Urothelium cell line (cell line): Measurements from ENCODE around the gene SMOC2.
A peak's percentile ranks its signal among the peaks of the same experiment; 100 is the strongest.

Experiments
- DNase-seq: peaks from one replicate; pipeline ENCODE4 v3.0.0; 2011; ENCODE audit warnings: low spot score, mixed read lengths
- FAIRE-seq: peaks from 2 replicates; lab custom pipeline; 2011; peaks lifted over from hg19 to GRCh38; lab: Jason Lieb, UNC

The SMOC2 gene

DNA sequence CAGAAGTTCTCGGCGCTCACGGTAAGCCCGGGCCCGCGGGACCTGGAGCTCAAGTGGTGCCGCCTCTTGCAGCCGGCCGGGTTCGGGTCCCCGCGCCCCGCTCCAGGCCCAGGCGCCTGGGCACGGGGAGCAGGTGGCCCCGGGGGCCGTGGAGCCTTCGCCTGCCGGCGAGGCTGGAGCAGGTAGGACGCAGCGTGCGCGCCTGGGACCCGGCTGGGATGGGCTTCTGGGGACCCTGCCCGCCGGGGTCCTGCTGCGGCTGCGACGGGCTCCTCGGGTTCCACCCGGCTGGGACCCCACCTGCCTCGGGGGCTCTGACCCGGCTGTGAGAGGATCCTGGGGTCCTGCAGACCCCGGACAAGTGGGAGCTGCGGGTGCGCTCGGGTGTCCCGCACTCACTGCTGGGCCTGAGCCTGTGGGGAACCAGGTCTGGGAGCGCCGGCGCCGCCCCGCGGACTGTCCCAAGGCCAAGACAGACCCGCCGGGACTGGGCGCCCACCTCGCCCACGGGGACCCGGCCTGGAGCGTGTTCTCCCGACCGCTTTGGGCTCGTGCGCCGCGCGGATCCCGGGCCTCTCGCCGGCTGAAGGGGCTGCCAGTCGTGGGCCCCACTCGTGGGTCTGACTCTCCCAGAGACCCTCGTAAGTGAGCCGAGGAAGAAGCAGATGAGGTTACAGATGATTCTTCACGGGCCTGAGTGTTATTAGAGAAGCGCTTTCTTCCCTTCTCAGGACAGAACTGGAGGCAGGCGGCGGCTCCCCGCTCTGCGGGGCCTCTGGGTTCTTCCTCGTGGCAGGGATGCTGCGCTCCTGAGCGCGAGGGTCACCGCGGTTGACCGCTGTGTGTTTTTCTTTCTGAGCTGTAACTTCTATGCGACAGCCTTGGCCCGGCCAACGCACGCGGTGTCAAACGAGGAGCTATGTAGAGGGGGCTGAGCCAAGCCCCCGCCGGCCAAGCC, 729 bp downstream of the SMOC2 start:
- no peak for FAIRE-seq
- no peak for DNase-seq

DNA sequence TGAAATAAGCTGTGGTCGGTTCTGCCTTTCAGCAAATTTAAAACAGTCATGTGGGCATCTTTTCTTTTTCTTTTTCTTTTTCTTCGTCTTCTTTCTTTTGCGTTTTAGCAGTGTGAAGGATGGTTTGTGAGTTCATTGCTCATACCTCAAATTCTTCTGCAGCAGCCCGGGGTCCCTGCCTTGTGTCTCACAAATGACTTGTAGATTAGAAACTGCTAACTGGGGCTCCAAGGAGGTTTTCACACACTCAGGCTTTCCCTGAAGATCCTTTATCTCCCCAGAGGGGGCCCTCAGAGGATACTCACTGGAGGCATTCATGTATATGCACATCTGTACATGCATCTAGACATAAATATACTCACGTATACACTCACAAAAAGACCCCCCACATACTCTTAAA, 1.7 kb downstream of the SMOC2 start:
- FAIRE-seq: no peak
- DNase-seq: no peak

DNA sequence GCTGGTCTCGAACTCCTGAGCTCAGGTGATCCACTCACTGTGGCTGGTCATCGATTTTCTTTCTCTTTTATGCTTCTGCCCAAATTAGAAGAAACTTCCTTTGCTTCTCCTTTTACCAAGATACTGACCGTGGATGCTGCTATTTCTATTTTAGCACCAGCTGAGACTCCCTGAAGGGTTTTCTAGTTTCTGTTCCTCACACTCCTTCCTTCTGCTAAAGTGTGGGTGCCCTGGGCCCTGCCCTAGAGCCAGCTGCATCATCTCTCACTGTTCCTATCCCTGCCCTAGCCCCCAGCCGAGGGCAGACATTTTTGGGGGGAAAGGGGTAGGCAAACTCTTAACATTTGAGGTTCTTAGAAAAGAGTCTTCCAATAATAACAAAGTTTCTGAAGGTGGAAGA, 6.3 kb downstream of the SMOC2 start:
- no peak for DNase-seq
- no peak for FAIRE-seq

DNA sequence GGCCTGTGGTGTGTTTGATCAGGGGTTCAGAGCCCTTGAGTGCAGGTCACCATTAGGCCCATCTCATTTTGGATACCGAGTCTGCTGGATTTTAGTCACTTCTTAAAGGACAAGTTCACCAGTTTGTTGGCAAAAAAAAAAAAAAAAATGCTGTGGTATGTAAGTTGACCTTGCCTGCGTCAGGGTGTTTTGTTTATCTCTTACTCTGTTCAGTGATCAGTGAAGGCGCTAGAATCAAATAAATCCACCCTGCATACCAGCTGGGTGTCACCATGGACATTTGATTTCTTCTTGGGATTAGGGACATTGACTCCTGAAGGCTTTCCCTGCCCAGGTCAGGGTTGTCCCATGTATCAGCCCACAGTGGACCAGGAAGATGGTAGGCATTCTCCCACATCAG, 6.7 kb downstream of the SMOC2 start:
- DNase-seq: no peak
- no peak for FAIRE-seq

DNA sequence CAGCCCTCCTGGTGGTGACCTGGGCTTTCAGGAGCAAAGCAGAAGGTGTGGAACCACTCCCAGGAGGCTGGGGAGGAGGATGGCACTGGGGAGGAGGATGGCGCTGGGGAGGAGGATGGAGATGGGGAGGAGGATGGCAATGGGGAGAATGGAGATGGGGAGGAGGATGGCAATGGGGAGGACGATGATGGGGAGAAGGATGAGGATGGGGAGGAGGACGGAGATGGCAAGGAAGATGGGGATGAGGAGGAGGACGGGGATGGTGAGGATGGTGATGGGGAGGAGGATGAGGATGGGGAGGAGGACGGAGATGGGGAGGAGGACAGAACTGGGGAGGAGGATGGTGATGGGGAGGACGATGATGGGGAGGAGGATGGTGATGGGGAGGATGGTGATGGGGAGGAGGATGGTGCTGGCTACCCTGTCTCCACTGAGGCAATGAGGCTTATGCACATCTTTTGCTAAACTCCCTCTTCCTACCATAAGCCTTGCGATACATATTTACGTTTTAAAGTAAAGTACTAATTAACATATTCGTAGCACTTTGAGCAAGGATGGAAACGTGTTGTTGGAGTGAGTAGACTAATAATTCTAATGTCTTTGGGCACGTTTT, 7.4 kb downstream of the SMOC2 start:
- peak; percentile 42 for FAIRE-seq
- DNase-seq: no peak

DNA sequence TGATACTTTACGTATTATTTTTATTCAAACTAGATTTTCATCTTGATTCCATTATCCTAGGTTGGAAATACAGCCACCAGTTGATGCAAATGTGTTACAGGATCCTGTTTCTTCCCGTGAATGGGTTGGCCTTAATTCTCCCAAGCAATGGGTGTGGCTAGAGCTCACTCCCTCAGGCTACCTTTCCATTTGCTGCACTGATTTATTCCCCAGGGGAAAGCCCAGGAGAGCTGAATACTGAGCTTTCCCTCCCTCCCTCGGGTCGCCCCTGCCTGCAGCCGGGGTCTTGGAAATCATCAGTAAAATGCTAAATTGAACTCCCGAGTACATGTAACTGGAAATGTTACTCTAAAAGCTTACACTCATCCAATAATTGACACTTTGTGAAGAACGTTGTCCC, 9.9 kb downstream of the SMOC2 start:
- DNase-seq (no peak), FAIRE-seq (no peak)

DNA sequence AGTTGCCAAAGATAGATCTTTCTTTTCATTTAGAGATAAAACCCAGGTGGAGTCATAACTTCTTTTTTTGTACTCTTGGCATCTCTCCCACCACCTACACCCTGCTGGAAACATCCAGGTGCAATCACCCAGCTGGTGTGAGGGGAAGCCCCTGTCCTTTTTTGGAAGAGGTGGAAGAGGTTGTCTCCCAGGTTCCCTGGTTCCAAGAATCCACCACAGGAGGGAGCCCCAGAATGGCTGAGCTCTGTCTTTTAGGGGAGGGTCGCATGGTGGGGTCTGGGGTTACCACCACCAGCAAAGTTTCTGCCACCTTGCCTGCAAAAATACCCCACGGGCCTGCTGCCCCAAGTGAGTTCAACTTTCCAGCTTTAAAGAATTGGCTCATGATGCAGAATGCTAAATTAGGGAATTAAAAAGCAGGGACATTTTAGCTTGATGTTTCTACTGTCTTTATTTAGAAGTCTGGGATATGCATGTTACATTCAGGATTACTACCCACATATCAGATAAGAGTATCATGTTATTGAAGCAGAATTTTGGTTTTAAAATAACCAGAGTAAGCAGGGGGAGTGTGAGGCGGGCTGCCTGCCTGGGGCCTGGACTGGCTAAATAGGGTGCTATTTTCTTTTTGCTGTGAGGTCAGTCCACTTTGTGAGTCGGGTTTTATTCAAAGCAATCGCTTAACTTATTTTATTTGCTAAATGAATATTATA, 11.0 kb downstream of the SMOC2 start:
- no peak for DNase-seq
- no peak for FAIRE-seq

DNA sequence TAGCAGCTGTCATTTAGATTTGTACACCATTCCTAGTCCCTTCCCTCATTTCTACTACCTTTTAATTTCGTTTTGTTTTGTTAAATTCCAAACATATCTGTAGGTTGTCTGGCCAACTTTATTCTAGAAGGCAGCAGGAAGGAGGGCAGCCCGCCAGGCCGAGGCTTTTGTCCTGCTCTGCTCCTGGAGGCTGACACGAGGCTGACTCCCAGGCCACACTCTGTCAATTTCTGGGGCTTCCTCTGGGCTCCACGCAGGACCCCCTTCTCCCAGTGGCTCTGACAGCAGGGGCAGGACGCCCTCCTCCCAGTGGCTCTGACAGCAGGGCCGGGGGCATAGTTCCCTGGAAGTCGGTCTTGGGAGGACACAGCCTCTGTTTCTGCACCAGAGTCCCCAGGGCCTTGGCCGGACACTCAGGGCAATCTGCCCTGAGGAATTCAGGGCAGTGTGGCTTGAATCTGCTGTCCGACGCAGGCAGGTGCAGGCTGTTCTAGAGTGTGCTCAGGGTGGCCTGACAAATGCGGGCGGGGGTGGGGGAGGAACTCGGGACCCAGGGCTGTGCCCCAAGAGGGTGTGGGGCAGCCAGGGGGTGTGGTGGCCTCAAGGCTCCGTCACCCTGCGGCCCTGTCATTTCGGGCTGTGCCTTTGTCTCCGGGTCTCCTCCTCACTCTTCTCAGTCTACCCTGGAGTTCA, 11.8 kb downstream of the SMOC2 start:
- DNase-seq: no peak
- no peak for FAIRE-seq

DNA sequence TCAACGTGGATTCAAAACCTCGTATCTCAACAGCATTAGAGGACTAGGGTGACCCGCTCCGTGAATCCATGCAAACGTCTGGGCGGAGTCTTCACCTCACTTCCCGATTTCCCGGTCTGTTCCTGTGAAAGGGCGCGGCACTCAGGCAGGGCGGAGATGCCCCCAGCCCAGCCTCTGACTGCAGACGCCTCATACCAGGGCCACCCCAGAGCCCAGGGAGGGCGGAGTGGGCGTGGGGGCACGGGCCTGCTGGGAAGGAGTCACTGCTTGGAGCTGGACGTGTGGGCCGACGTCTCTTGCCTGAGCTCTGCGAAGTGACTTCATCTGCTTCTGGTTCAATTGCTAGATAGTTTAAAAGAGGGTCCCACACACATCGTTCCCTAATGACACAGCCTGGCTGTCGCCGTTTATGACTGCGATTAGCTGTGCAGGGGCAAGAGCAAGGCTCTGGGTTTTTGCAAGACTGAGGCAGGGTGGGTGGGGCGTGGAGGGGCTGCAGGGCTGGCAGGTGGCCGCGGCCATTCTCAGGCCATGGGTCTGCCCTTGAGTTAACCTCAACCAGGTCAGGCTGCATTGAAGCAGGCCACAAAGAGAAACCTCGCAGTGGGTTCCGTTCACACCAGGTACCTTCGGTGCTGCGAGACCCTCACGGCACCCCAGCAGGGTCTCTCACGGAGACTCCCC, 15.0 kb downstream of the SMOC2 start:
- FAIRE-seq: no peak
- no peak for DNase-seq

DNA sequence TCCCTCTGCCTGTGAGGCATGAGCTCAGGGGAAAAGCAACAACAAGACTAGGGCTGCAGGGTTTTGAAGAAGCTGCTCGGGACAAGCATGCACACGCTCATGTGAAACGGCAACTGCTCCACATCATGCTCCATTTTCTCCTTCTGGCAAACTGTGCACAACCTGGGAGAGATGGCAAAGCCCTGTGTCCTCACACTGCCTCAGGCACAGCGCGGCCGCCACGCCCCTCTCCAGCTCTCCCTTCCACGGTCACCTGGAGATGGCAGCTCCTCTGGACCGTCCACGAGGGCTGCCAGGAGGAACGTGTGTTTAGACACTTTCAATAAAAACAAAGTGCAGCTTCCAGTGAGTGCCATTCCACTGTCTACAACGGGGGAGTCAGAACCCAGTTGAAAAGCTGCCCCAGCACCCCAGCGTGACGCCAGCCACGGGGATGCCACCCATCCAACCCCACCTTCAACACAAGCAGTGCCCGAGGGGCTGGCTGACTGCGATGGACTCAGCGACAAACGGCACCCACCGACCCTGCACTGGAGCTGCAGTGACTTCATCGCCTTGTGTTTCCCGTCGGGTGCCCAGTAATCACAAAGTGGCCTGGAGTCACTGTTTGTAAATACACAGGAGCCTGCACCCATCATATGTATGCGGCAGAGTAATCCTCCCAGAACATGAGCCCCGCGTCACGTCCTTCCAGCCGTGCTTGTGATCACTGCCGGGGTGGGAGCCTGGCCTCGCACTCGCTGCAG, 16.1 kb downstream of the SMOC2 start:
- FAIRE-seq (no peak), DNase-seq (no peak)

DNA sequence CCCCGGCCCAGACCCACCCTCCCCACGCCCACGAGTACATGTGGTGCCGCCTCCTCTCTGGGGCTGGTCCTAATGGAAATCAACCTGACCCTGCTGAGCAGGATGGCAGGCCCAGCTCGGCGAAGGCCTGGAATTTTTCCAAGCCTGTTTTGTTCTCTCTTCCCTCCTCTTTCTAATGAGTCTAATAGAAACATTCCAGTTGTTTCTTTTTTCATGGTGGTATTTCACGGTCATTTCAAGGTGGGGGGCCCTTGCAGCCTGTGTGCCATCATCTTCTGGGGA, 16.6 kb downstream of the SMOC2 start:
- FAIRE-seq (no peak), DNase-seq (no peak)

DNA sequence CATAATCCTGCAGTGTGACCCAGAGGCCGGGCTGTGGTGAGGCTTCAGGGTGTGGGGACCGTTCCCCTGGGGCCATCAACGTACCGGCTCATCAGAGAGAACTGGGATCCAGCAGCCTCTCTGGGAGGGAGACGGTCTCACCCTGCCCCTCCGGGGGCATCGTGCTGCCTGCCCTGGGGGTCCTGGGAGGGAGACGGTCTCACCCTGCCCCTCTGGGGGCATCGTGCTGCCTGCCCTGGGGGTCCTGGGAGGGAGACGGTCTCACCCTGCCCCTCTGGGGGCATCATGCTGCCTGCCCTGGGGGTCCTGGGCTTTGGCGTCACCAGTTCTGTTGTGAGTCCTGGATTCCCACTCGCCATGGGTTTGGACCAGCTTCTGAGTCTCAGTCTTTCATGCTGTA, 17.1 kb downstream of the SMOC2 start:
- DNase-seq (no peak), FAIRE-seq (no peak)

DNA sequence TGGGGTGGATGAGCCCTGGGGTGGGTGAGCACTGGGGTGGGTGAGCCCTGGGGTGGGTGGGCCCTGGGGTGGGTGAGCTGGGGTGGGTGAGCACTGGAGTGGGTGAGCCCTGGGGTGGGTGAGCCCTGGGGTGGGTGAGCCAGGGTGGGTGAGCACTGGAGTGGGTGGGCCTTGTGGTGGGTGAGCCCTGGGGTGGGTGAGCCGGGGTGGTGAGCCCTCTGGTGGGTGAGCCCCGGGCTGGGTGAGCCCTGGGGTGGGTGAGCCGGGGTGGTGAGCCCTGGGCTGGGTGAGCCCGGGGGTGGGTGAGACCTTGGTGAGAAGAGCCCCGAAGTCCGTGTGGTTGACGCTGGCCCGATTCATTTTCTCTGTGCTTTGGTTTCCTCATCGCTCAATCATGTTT, 18.6 kb downstream of the SMOC2 start:
- no peak for DNase-seq
- no peak for FAIRE-seq

DNA sequence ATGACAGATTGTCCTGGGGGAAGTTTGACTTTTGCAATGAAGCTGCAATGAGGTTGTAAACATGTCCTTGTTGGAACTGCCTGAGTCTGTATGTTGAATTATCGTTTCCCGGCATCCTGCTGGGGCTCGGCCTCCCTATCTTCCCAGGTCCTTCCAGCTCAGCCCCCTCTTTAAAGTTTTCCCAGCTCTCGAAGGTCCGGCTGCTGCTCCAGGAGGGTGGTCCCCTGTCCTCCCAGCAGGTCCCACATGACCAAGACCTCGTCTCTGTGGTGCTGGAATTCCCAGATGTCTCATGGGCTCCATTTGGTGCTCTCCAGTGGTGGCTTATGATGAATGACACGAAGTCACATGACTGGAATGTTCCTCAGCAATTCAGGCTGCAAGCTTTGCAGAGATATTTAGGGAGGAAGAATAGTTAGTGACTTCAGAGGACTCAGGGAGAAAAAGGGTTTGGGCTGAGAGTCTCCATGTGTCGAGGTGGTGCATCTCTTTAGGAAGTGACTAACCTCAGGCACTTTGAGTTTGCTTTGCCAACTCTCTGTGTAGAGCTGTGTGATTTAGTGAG, 21.4 kb downstream of the SMOC2 start:
- no peak for FAIRE-seq
- DNase-seq: no peak

DNA sequence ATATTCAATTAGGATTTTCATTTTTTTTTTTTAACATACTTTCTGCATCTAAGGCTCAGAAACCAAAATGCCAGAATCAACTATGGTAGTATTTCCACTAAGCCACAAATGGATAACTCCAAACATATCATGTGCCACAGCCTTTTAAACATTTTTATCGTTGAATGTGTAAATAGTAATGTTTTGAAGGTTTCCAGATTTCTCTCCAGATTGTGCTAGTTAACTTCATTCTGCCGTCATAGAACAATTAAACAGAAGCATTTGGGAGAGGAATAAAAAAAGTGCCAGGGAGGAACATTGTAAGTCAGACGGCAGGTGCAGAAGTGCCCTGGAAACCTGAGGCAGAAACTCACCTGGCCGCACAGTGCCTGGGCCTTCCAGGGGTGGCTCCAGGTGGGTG, 23.6 kb downstream of the SMOC2 start:
- FAIRE-seq (no peak), DNase-seq (no peak)

DNA sequence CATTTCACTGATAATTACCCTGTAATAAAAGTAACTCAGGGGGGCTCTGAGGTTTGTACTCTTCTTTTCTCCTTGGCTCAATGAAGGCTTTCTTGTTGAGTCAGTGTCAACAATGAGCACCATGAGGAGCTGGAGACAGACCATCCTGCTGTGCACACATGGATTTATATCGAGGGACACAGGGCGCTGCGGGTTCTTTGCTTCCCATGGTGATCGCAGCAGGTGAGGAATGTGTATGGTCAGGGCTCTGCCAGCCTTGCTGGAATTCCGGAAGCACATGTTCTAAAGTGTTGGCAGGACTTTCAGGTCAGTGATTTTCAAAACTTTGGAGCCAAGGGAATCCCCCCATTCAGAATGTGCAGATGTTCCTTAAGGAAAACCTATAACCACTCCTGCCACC, 27.1 kb downstream of the SMOC2 start:
- DNase-seq (no peak), FAIRE-seq (no peak)

DNA sequence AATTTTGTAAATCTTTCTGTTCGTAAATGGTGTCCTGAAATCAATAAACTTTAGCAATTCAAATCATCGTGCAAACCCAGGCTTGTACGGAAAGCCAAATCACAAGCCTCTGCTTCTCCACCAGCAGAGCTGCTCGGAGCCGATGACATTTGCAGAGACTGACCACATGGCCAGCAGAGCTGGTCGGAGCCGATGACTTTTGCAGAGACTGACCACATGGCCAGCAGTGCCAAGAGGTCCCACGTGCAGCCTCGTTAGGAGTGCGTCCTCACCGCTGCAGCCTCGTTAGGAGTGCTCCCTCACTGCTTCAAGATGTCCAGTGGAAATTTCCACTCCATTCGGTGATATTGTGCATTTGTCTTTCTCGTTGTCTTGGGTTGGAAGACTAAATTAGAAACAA, 28.5 kb downstream of the SMOC2 start:
- no peak for DNase-seq
- no peak for FAIRE-seq

DNA sequence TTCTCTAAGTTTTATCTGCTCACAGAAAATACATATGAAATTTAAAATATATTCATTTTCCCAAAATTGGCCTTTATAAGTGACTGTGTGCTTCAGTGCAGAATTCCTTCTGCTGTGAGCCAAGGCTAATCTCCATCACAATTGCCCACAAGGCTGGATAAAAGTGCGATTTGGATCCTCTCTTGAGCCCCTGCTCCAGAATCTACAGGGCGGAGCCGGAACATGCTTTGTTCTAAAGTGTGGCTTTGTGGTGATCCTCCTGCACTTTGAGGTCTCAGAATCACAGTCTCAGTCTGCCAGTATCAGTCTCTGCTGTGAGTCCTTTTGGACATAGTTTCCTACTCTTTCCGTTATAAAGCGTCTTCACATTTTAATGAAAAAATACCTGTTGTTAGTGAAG, 28.9 kb downstream of the SMOC2 start:
- FAIRE-seq (no peak), DNase-seq (no peak)

DNA sequence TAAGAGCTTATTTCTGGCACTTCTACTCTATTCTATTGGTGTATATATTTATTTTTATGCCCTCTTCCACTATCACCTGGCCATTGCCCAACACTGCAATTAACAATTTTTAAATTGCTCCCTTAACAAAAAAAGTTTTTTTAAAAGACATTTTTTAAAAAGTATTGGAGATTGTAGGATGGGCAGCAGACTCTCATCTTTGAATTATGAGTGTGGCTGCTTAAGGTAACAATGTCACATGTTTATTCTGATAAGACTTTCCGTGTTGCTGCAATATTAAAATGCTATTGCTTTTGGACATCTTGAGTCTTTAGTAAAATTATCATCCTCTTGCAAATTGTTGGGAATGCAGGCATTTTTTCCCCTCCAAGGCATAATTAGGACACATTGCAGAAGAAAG, 31.4 kb downstream of the SMOC2 start:
- DNase-seq (no peak), FAIRE-seq (no peak)

DNA sequence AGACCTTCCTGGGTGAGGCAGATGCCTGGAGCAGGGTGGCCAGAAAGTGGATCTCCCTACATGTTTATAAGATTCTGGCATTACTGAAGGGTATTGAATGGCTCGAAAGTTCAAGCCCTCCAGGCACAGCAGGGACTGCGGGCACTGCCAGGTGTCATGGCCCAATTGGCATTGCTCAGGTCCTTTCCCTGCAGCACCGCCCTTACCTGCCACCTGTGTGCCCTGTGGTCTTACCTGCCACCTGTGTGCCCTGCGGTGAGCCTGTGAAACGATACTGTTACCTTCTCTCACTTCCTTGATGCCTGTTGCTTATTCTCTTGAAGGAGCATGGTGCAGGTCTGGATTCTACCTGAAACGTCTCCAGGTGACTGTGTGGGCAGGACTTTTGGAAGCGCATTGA, 32.2 kb downstream of the SMOC2 start:
- DNase-seq (no peak), FAIRE-seq (no peak)
